ENCODE measurements around the gene SLC35F5. TPM values are rescaled to one million over a fixed set of nuclear protein-coding genes. Genes with fewer than 3 reads are reported as not detected.
"Not testable (repeated sequence)": the region's sequence is repeated elsewhere in the genome, so short reads cannot be mapped to it uniquely, and the experiment has no call there.

SLC35F5 gene
- total RNA-seq = 75.9 TPM

GRCh38 chr2:113756355-113757137 is at the start of gene SLC35F5:
Gene SLC35F5 (minus strand): TSS chr2:113756642. CDS start chr2:113756409, 233 bp downstream.
- DNase-seq (ENCODE audit: low spot score) = peak; percentile 91

GRCh38 chr2:113799375-113799774 is 42.9 kb upstream of the SLC35F5 start:
- no peak for DNase-seq (ENCODE audit: low spot score)

GRCh38 chr2:113797237-113797636 is 40.8 kb upstream of the SLC35F5 start:
- no peak for DNase-seq (ENCODE audit: low spot score)

GRCh38 chr2:113796592-113797175 is 40.2 kb upstream of the SLC35F5 start:
- DNase-seq (ENCODE audit: low spot score) = no peak

GRCh38 chr2:113795405-113795920 is 39.0 kb upstream of the SLC35F5 start:
- no peak for DNase-seq (ENCODE audit: low spot score)

GRCh38 chr2:113791697-113792590 is 35.5 kb upstream of the SLC35F5 start:
- DNase-seq (ENCODE audit: low spot score) = no peak

GRCh38 chr2:113784823-113785744 is 28.6 kb upstream of the SLC35F5 start:
- DNase-seq (ENCODE audit: low spot score) = no peak

GRCh38 chr2:113780472-113780871 is 24.0 kb upstream of the SLC35F5 start:
- no peak for DNase-seq (ENCODE audit: low spot score)

- no peak for DNase-seq (ENCODE audit: low spot score)
These were observed 20.9 kb upstream of the SLC35F5 start for GRCh38 chr2:113777371-113777770.

GRCh38 chr2:113776949-113777348 is 20.5 kb upstream of the SLC35F5 start:
- DNase-seq (ENCODE audit: low spot score) = no peak

GRCh38 chr2:113774616-113775015 is 18.2 kb upstream of the SLC35F5 start:
- not testable (repeated sequence) for DNase-seq (ENCODE audit: low spot score)

- DNase-seq (ENCODE audit: low spot score) = no peak
These were observed 14.5 kb upstream of the SLC35F5 start for GRCh38 chr2:113770929-113771328.

- no peak for DNase-seq (ENCODE audit: low spot score)
These were observed 13.1 kb upstream of the SLC35F5 start for GRCh38 chr2:113769555-113769954.

- no peak for DNase-seq (ENCODE audit: low spot score)
These were observed 12.3 kb upstream of the SLC35F5 start for GRCh38 chr2:113768770-113769169.

- DNase-seq (ENCODE audit: low spot score) = no peak
These were observed 11.5 kb upstream of the SLC35F5 start for GRCh38 chr2:113767811-113768460.

- no peak for DNase-seq (ENCODE audit: low spot score)
These were observed 8.8 kb upstream of the SLC35F5 start for GRCh38 chr2:113765276-113765675.

- no peak for DNase-seq (ENCODE audit: low spot score)
These were observed 6.1 kb upstream of the SLC35F5 start for GRCh38 chr2:113762377-113763118.

GRCh38 chr2:113760400-113760799 is 4.0 kb upstream of the SLC35F5 start:
- no peak for DNase-seq (ENCODE audit: low spot score)

GRCh38 chr2:113757138-113757657 is 756 bp upstream of the SLC35F5 start:
- DNase-seq (ENCODE audit: low spot score) = no peak
